Motor neuron (in vitro differentiated cells): ENCODE measurements around the gene IGFL2. TPM values are rescaled to one million over a fixed set of nuclear protein-coding genes. Genes with fewer than 3 reads are reported as not detected.
A peak's percentile ranks its signal among the peaks of the same experiment; 100 is the strongest.
"Not testable (repeated sequence)": the region's sequence is repeated elsewhere in the genome, so short reads cannot be mapped to it uniquely, and the experiment has no call there.

Experiments
- ATAC-seq, 8 experiments: fragments of 200-7000 bp; cut with Tn5 transposase; replicated peaks in 6 of 8; 2 replicates each; pipeline ENCODE4 v1.8.0; 2021; ENCODE audit warnings: mild to moderate bottlenecking in 8 of 8, moderate library complexity in 8 of 8
- H3K27ac ChIP-seq, 2 donors: fragments of 250-450 bp; sonication (Bioruptor Pico); 2 replicates each; pipeline ENCODE4 v1.9.0; 2021; ENCODE audit warnings: antibody characterized with exemption in 2 of 2, mild to moderate bottlenecking in 2 of 2, moderate library complexity in 1 of 2
- H3K4me1 ChIP-seq, 2 donors: fragments of 250-450 bp; sonication (Bioruptor Pico); replicated peaks in 1 of 2; 2 replicates each; pipeline ENCODE4 v1.6.1; 2021; ENCODE audit warnings: antibody characterized with exemption in 2 of 2, mild to moderate bottlenecking in 2 of 2, moderate library complexity in 1 of 2
- H3K4me3 ChIP-seq, 5 donors: fragments of 250-450 bp; sonication (Bioruptor Pico); 2 replicates each; pipeline ENCODE4 v1.9.0; 2021; ENCODE audit warnings: antibody characterized with exemption in 5 of 5, mild to moderate bottlenecking in 5 of 5, moderate library complexity in 4 of 5
- WGBS, 10 experiments: fragments of 450-650 bp; shearing (Covaris generic); methylation state at CpG; one replicate each; pipeline ENCODE4 v1.0.0; 2022; 5-methylcytosine and 5-hydroxymethylcytosine counted together
- in situ Hi-C, 9 experiments: fragments of 400-800 bp; cut with MboI; loops; one replicate each; pipeline ENCODE4 v1.15.0; 2021; ENCODE audit warnings: low sequenced_read_pairs in 9 of 9, low pct_unique_long_range_greater_than_20kb in 2 of 9; ENCODE audit not compliant: unreplicated experiment in 9 of 9
- total RNA-seq, 8 experiments: library from RNA; unstranded; fragments of 300-600 nt; gene quantifications; 2 replicates each; pipeline versions ENCODE4 v1.2.3 to v1.2.4, GENCODE V29; 2022

Gene IGFL2
- total RNA-seq, result 100 to 1,000 TPM in 1 of 8 experiments, 1 to 10 TPM in 1, under 1 TPM in 2, not detected in 4; 0.28 to 212 (median 0.96) TPM

- Histone ChIP-seq H3K4me1 (no peaks in the 10 kb centered on the region), H3K4me3 (no peak within 1 kb of the TSS), H3K27ac (no peak within 1 kb of the TSS)
- 0 to 89% (median 68%) methylated on average over 1 to 4 of the region's 6 CpGs; no CpG with 5 or more reads in 1 of the 10 experiments for WGBS, 10 experiments
- in situ Hi-C loops, result no loop called here
- peak in 2 of 8 experiments; percentile 84 to 96 for ATAC-seq
Measured at GRCh38 chr19:46147791-46148288, at the start of gene IGFL2. Gene IGFL2 (plus strand): TSS chr19:46148238. CDS start chr19:46148279, 41 bp downstream.

- in situ Hi-C loops, result no loop called here
- H3K4me1 ChIP-seq, result no peaks in the 10 kb centered on the region
Measured at GRCh38 chr19:46100344-46100743, 47.7 kb upstream of the IGFL2 start.

GRCh38 chr19:46101293-46101692 is 46.7 kb upstream of the IGFL2 start:
- Histone ChIP-seq H3K4me3 (no peak overlapping the region), H3K27ac (no peak overlapping the region), H3K4me1 (no peaks in the 10 kb centered on the region)
- ATAC-seq, result no peak
- in situ Hi-C loops, result no loop called here
- WGBS, 10 experiments, result 0 to 87% (median 73%) methylated on average over 1 to 4 of the region's 6 CpGs; no CpG with 5 or more reads in 4 of the 10 experiments

More at GRCh38 chr19:46100344-46100743, 47.7 kb upstream of the IGFL2 start:
- Histone ChIP-seq H3K4me3 (no peak overlapping the region), H3K27ac (no peak overlapping the region)
- ATAC-seq, result no peak
- 56 to 100% (median 83%) methylated on average over 1 of the region's 1 CpG for WGBS, 10 experiments

- H3K4me1 ChIP-seq, ATAC-seq, H3K4me3 ChIP-seq, H3K27ac ChIP-seq, in situ Hi-C loops: not testable (repeated sequence)
- WGBS, 10 experiments, result 50 to 92% (median 81%) methylated on average over 2 to 7 of the region's 7 CpGs; no CpG with 5 or more reads in 2 of the 10 experiments
Measured at GRCh38 chr19:46102333-46102732, 45.7 kb upstream of the IGFL2 start.

- WGBS, 10 experiments, result 18 to 100% (median 60%) methylated on average over 2 to 5 of the region's 6 CpGs; no CpG with 5 or more reads in 3 of the 10 experiments
Measured at GRCh38 chr19:46107371-46107770, 40.7 kb upstream of the IGFL2 start.

GRCh38 chr19:46109876-46110275 is 38.2 kb upstream of the IGFL2 start:
- no peak for ATAC-seq
- H3K4me1 ChIP-seq, result no peaks in the 10 kb centered on the region
- H3K4me3 ChIP-seq, result no peak overlapping the region
- no peak overlapping the region for H3K27ac ChIP-seq
- in situ Hi-C loops, result no loop called here
- whole genome bisulfite sequencing, 10 experiments, result 57 to 100% (median 70%) methylated on average over 1 to 6 of the region's 6 CpGs

More at GRCh38 chr19:46107371-46107770, 40.7 kb upstream of the IGFL2 start:
- Histone ChIP-seq H3K4me1 (no peaks in the 10 kb centered on the region), H3K4me3 (no peak overlapping the region), H3K27ac (no peak overlapping the region)
- ATAC-seq, result no peak
- in situ Hi-C loops, result no loop called here

- no peak overlapping the region for H3K27ac ChIP-seq
- 0 to 56% (median 36%) methylated on average over 1 to 3 of the region's 3 CpGs; no CpG with 5 or more reads in 2 of the 10 experiments for WGBS, 10 experiments
- in situ Hi-C loops, result no loop called here
- peak in 2 of 8 experiments; percentile 20 to 50 for ATAC-seq
- no peak overlapping the region for H3K4me3 ChIP-seq
- peaks cover 0 to 5% of the 10 kb centered on the region in 2 donors for H3K4me1 ChIP-seq
Measured at GRCh38 chr19:46111376-46111775, 36.7 kb upstream of the IGFL2 start.

GRCh38 chr19:46112527-46112926 is 35.5 kb upstream of the IGFL2 start:
- no peak for ATAC-seq
- Histone ChIP-seq H3K4me1 (peaks cover 0 to 5% of the 10 kb centered on the region in 2 donors), H3K27ac (no peak overlapping the region), H3K4me3 (no peak overlapping the region)
- WGBS, 10 experiments, result 25 to 100% (median 88%) methylated on average over 1 to 2 of the region's 2 CpGs; no CpG with 5 or more reads in 3 of the 10 experiments
- in situ Hi-C loops, result no loop called here

- no peak for ATAC-seq
- WGBS, 10 experiments, result 0 to 100% (median 39%) methylated on average over 1 of the region's 1 CpG; no CpG with 5 or more reads in 2 of the 10 experiments
- in situ Hi-C loops, result no loop called here
- no peak overlapping the region for H3K4me3 ChIP-seq
- no peak overlapping the region for H3K27ac ChIP-seq
- peaks cover 0 to 5% of the 10 kb centered on the region in 2 donors for H3K4me1 ChIP-seq
Measured at GRCh38 chr19:46113726-46114125, 34.3 kb upstream of the IGFL2 start.

- in situ Hi-C loops, result no loop called here
- WGBS, 10 experiments, result 20 to 100% (median 83%) methylated on average over 1 to 6 of the region's 9 CpGs; no CpG with 5 or more reads in 2 of the 10 experiments
- ATAC-seq, result peak in 7 of 8 experiments; percentile 92 to 99 (median 98)
Measured at GRCh38 chr19:46115396-46116106, 32.5 kb upstream of the IGFL2 start.

GRCh38 chr19:46116121-46116520 is 31.9 kb upstream of the IGFL2 start:
- WGBS, 10 experiments, result 54 to 100% (median 75%) methylated on average over 1 to 3 of the region's 3 CpGs; no CpG with 5 or more reads in 2 of the 10 experiments

More at GRCh38 chr19:46115396-46116106, 32.5 kb upstream of the IGFL2 start:
- H3K27ac ChIP-seq, result no peak overlapping the region
- peaks cover 0 to 5% of the 10 kb centered on the region in 2 donors for H3K4me1 ChIP-seq
- H3K4me3 ChIP-seq, result no peak overlapping the region

GRCh38 chr19:46118136-46118535 is 29.9 kb upstream of the IGFL2 start:
- no peak overlapping the region for H3K27ac ChIP-seq
- in situ Hi-C loops, result no loop called here
- no peak for ATAC-seq
- H3K4me3 ChIP-seq, result no peak overlapping the region
- peaks cover 0 to 9% of the 10 kb centered on the region in 2 donors for H3K4me1 ChIP-seq
- 40 to 100% (median 92%) methylated on average over 1 to 3 of the region's 3 CpGs; no CpG with 5 or more reads in 1 of the 10 experiments for WGBS, 10 experiments

More at GRCh38 chr19:46116121-46116520, 31.9 kb upstream of the IGFL2 start:
- in situ Hi-C loops, result no loop called here
- Histone ChIP-seq H3K27ac (no peak overlapping the region), H3K4me1 (peaks cover 0 to 5% of the 10 kb centered on the region in 2 donors), H3K4me3 (no peak overlapping the region)
- ATAC-seq, result no peak

- no peak for ATAC-seq
- in situ Hi-C loops, result no loop called here
Measured at GRCh38 chr19:46124638-46125115, 23.4 kb upstream of the IGFL2 start, which contains the start of gene IGFL3. Gene IGFL3 (minus strand): TSS chr19:46124688. CDS start chr19:46124649, 39 bp downstream.

More at GRCh38 chr19:46124638-46125115, 23.4 kb upstream of the IGFL2 start, which contains the start of gene IGFL3:
- 27 to 100% (median 82%) methylated on average over 1 to 5 of the region's 5 CpGs for WGBS, 10 experiments
- Histone ChIP-seq H3K4me3 (no peak within 1 kb of the TSS), H3K27ac (no peak within 1 kb of the TSS), H3K4me1 (peaks cover 8 to 12% of the 10 kb centered on the region in 2 donors)
